Cardiac muscle cell (in vitro differentiated cells and primary cell): ENCODE measurements around the gene ANGPTL5. TPM values are rescaled to one million over a fixed set of nuclear protein-coding genes. Genes with fewer than 3 reads are reported as not detected.

Experiments
- DNase-seq, 2 donors: peaks; one replicate each; pipeline versions ENCODE4 v3.0.0 to v3.0.0-alpha.2; 2010 to 2017; ENCODE audit warnings: low read depth in 1 of 2, low spot score in 1 of 2
- H3K27ac ChIP-seq: fragments of 200-600 bp; sonication (generic); 2 replicates; pipeline ENCODE4 v1.5.1; 2016
- H3K27me3 ChIP-seq: fragments of 200-600 bp; sonication (generic); 2 replicates; pipeline ENCODE4 v1.6.0; 2016; ENCODE audit warnings: control low read depth
- H3K36me3 ChIP-seq: fragments of 200-600 bp; sonication (generic); 2 replicates; pipeline ENCODE4 v1.5.1; 2016; ENCODE audit warnings: control low read depth
- H3K4me1 ChIP-seq: fragments of 200-600 bp; sonication (generic); 2 replicates; pipeline ENCODE4 v1.8.1; 2017; ENCODE audit warnings: low read depth, mild to moderate bottlenecking, mixed run types
- H3K4me3 ChIP-seq: fragments of 200-600 bp; sonication (generic); 2 replicates; pipeline ENCODE4 v1.5.1; 2016; ENCODE audit warnings: mild to moderate bottlenecking
- H3K9me3 ChIP-seq: fragments of 200-600 bp; sonication (generic); 2 replicates; pipeline ENCODE4 v1.5.1; 2017; ENCODE audit warnings: low read depth, mild to moderate bottlenecking, control low read depth
- CTCF ChIP-seq: IDR thresholded peaks from 2 replicates; pipeline ENCODE4 v1.5.1; 2012; ENCODE audit warnings: low read depth, mild to moderate bottlenecking, low read length
- polyA plus RNA-seq: library from polyadenylated mRNA; unstranded; fragments of >200 nt; fragmentation: Nextera tagmentation; extraction: Ambion mirVana; gene quantifications from 2 replicates; pipeline ENCODE4 v1.2.1, GENCODE V29; 2016
- total RNA-seq: library from RNA; depleted of rRNA; stranded (reverse); fragments of >200 nt; gene quantifications from 2 replicates; pipeline ENCODE4 v1.2.3, GENCODE V29; 2016

Gene ANGPTL5
- total and polyA plus RNA-seq, 2 experiments from 2014 or later, result not detected

GRCh38 chr11:101945448-101945847 lies 29.1 kb upstream of the ANGPTL5 start:
- TF ChIP-seq CTCF, result no peak
- H3K4me3 ChIP-seq, result no peak overlapping the region
- no peaks in the 10 kb centered on the region for H3K4me1 ChIP-seq
- H3K36me3 ChIP-seq, result no peaks in the 10 kb centered on the region
- no peak for DNase-seq
- no peak overlapping the region for H3K27ac ChIP-seq
- H3K9me3 ChIP-seq, result no peaks in the 10 kb centered on the region
- no peaks in the 10 kb centered on the region for H3K27me3 ChIP-seq

GRCh38 chr11:101944923-101945322 lies 28.6 kb upstream of the ANGPTL5 start:
- Histone ChIP-seq H3K27ac (no peak overlapping the region), H3K4me1 (no peaks in the 10 kb centered on the region), H3K36me3 (no peaks in the 10 kb centered on the region), H3K27me3 (no peaks in the 10 kb centered on the region), H3K4me3 (no peak overlapping the region), H3K9me3 (no peaks in the 10 kb centered on the region)
- no peak for DNase-seq
- no peak for TF ChIP-seq CTCF

- Histone ChIP-seq H3K9me3 (no peaks in the 10 kb centered on the region), H3K27ac (no peak overlapping the region), H3K27me3 (no peaks in the 10 kb centered on the region), H3K36me3 (no peaks in the 10 kb centered on the region), H3K4me3 (no peak overlapping the region), H3K4me1 (no peaks in the 10 kb centered on the region)
- TF ChIP-seq CTCF, result no peak
- DNase-seq, result no peak
Measured at GRCh38 chr11:101940901-101941520, 24.7 kb upstream of the ANGPTL5 start.

- H3K36me3 ChIP-seq, result no peaks in the 10 kb centered on the region
- no peaks in the 10 kb centered on the region for H3K4me1 ChIP-seq
- H3K27me3 ChIP-seq, result no peaks in the 10 kb centered on the region
- no peak for TF ChIP-seq CTCF
- DNase-seq, result no peak
- H3K27ac ChIP-seq, result no peak overlapping the region
- H3K9me3 ChIP-seq, result no peaks in the 10 kb centered on the region
- no peak overlapping the region for H3K4me3 ChIP-seq
Measured at GRCh38 chr11:101931692-101932091, 15.4 kb upstream of the ANGPTL5 start.

GRCh38 chr11:101929294-101929915 lies 13.1 kb upstream of the ANGPTL5 start:
- H3K4me1 ChIP-seq, result no peaks in the 10 kb centered on the region
- no peak for DNase-seq
- no peak overlapping the region for H3K27ac ChIP-seq
- no peaks in the 10 kb centered on the region for H3K36me3 ChIP-seq
- H3K27me3 ChIP-seq, result no peaks in the 10 kb centered on the region
- no peak for TF ChIP-seq CTCF
- no peaks in the 10 kb centered on the region for H3K9me3 ChIP-seq
- no peak overlapping the region for H3K4me3 ChIP-seq
